ENCODE data around the gene DNHD1. TPM values are rescaled to one million over a fixed set of nuclear protein-coding genes. Genes with fewer than 3 reads are reported as not detected.

The DNHD1 gene
- total and polyA plus RNA-seq, 9 of the 15 experiments (the other 6 are each of a cell fraction or from before 2014, with no cell fraction given), result 0.82 to 9.7 (median 3.8) TPM

GRCh38 chr11:6516865-6517264, 19.8 kb downstream of the DNHD1 start:
- Histone ChIP-seq H3K9me1 (ENCODE audit: control insufficient read depth, insufficient read depth, low read length) (no peaks in the 10 kb centered on the region), H4K20me1 (replicated peaks; ENCODE audit: control insufficient read depth, insufficient read depth, low read length) (no peaks in the 10 kb centered on the region), H3K36me3 (ENCODE audit: control insufficient read depth, insufficient read depth, low read length) (peaks cover 9% of the 10 kb centered on the region), H3K27me3 (ENCODE audit: control insufficient read depth in 2 of 2, insufficient read depth in 2 of 2, low read length in 2 of 2) (no peaks in the 10 kb centered on the region), H3K9ac (ENCODE audit: insufficient read depth in 1 of 2, low read depth in 2 of 2, low read length in 2 of 2) (no peak overlapping the region), H3K27ac (ENCODE audit: extremely low read depth, low read depth, low read length) (no peak overlapping the region), H3K4me2 (ENCODE audit: insufficient read depth, low read length) (no peak overlapping the region), H3K9me3 (replicated peaks; ENCODE audit: control insufficient read depth, insufficient read depth, low read depth, low read length) (no peaks in the 10 kb centered on the region), H2AFZ (ENCODE audit: low read depth, low read length) (no peak overlapping the region), H3K4me3 (no peak overlapping the region), H3K79me2 (ENCODE audit: control insufficient read depth, insufficient read depth, low read length) (no peaks in the 10 kb centered on the region), H3K4me1 (replicated peaks in 1 of 2; ENCODE audit: control insufficient read depth in 2 of 2, insufficient read depth in 2 of 2, low read length in 2 of 2) (no peaks in the 10 kb centered on the region)
- in situ Hi-C loops (cut with MboI) (no loop called here), intact Hi-C loops (cut with micrococcal nuclease) (no loop called here)
- FAIRE-seq, result no peak
- no peak for DNase-seq (ENCODE audit: extremely low read depth in 1 of 4, low spot score in 3 of 4)
- CTCF ChIA-PET (ENCODE audit: low intra/inter-chr PET ratio), result no interaction called here
- POLR2A ChIA-PET, result no interaction called here
- no peak for ATAC-seq
- no TSS peak for BruUV-seq (replicated peaks)
- TF ChIP-seq ZBED1 (IDR thresholded peaks at IDR 0.05) (no peak), KAT8 (IDR thresholded peaks at IDR 0.05; ENCODE audit: low read depth) (no peak), RBM14 (IDR thresholded peaks at IDR 0.05; ENCODE audit: borderline replicate concordance, insufficient read depth, low read depth, low read length) (no peak), E4F1 (CRISPR knock-in tag; IDR thresholded peaks at IDR 0.05; ENCODE audit: borderline replicate concordance) (no peak), MITF (IDR thresholded peaks at IDR 0.05) (no peak), NR3C1 (CRISPR knock-in tag; IDR thresholded peaks at IDR 0.05) (no peak), ZFX (CRISPR knock-in tag; IDR thresholded peaks at IDR 0.05) (no peak), ADNP (tag; IDR thresholded peaks at IDR 0.05) (no peak), TCF3 (CRISPR knock-in tag; IDR thresholded peaks at IDR 0.05) (no peak), HDAC8 (tag; IDR thresholded peaks at IDR 0.05) (no peak)
- TF ChIP-seq, protein P1, sequence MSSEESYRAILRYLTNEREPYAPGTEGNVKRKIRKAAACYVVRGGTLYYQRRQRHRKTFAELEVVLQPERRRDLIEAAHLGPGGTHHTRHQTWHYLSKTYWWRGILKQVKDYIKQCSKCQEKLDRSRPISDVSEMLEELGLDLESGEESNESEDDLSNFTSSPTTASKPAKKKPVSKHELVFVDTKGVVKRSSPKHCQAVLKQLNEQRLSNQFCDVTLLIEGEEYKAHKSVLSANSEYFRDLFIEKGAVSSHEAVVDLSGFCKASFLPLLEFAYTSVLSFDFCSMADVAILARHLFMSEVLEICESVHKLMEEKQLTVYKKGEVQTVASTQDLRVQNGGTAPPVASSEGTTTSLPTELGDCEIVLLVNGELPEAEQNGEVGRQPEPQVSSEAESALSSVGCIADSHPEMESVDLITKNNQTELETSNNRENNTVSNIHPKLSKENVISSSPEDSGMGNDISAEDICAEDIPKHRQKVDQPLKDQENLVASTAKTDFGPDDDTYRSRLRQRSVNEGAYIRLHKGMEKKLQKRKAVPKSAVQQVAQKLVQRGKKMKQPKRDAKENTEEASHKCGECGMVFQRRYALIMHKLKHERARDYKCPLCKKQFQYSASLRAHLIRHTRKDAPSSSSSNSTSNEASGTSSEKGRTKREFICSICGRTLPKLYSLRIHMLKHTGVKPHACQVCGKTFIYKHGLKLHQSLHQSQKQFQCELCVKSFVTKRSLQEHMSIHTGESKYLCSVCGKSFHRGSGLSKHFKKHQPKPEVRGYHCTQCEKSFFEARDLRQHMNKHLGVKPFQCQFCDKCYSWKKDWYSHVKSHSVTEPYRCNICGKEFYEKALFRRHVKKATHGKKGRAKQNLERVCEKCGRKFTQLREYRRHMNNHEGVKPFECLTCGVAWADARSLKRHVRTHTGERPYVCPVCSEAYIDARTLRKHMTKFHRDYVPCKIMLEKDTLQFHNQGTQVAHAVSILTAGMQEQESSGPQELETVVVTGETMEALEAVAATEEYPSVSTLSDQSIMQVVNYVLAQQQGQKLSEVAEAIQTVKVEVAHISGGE (CRISPR knock-in tag; IDR thresholded peaks at IDR 0.05), result no peak
- TF ChIP-seq, protein P2, sequence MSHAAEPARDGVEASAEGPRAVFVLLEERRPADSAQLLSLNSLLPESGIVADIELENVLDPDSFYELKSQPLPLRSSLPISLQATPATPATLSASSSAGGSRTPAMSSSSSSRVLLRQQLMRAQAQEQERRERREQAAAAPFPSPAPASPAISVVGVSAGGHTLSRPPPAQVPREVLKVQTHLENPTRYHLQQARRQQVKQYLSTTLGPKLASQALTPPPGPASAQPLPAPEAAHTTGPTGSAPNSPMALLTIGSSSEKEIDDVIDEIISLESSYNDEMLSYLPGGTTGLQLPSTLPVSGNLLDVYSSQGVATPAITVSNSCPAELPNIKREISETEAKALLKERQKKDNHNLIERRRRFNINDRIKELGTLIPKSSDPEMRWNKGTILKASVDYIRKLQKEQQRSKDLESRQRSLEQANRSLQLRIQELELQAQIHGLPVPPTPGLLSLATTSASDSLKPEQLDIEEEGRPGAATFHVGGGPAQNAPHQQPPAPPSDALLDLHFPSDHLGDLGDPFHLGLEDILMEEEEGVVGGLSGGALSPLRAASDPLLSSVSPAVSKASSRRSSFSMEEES (CRISPR knock-in tag; IDR thresholded peaks at IDR 0.05), result no peak
- TF ChIP-seq, protein P3, sequence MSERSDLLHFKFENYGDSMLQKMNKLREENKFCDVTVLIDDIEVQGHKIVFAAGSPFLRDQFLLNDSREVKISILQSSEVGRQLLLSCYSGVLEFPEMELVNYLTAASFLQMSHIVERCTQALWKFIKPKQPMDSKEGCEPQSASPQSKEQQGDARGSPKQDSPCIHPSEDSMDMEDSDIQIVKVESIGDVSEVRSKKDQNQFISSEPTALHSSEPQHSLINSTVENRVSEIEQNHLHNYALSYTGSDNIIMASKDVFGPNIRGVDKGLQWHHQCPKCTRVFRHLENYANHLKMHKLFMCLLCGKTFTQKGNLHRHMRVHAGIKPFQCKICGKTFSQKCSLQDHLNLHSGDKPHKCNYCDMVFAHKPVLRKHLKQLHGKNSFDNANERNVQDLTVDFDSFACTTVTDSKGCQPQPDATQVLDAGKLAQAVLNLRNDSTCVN (CRISPR knock-in tag; IDR thresholded peaks at IDR 0.05), result no peak
